ENCODE results near the gene TESMIN. TPM values are rescaled to one million over a fixed set of nuclear protein-coding genes. Genes with fewer than 3 reads are reported as not detected.

Gene TESMIN
- total RNA-seq, 1 donor from 2014 or later, result 0.56 TPM

GRCh38 chr11:68682531-68682961 is 68.8 kb downstream of the TESMIN start:
- TF ChIP-seq CTCF (IDR thresholded peaks at IDR 0.05), result no peak
- Mint-ChIP-seq H3K27ac (ENCODE audit: unreplicated experiment) (no peak overlapping the region), H3K4me3 (ENCODE audit: unreplicated experiment) (no peak overlapping the region), H3K9me3 (ENCODE audit: unreplicated experiment) (no peaks in the 10 kb centered on the region), H3K36me3 (ENCODE audit: unreplicated experiment) (no peaks in the 10 kb centered on the region), H3K27me3 (ENCODE audit: unreplicated experiment) (peaks cover 26% of the 10 kb centered on the region), H3K4me1 (ENCODE audit: unreplicated experiment) (peaks cover 15% of the 10 kb centered on the region)
- DNase-seq (ENCODE audit: extremely low spot score, unreplicated experiment), result no peak

GRCh38 chr11:68680541-68681231 is 70.6 kb downstream of the TESMIN start:
- Mint-ChIP-seq H3K36me3 (ENCODE audit: unreplicated experiment) (no peaks in the 10 kb centered on the region), H3K4me1 (ENCODE audit: unreplicated experiment) (peaks cover 18% of the 10 kb centered on the region), H3K27me3 (ENCODE audit: unreplicated experiment) (peaks cover 12% of the 10 kb centered on the region), H3K9me3 (ENCODE audit: unreplicated experiment) (no peaks in the 10 kb centered on the region), H3K27ac (ENCODE audit: unreplicated experiment) (no peak overlapping the region), H3K4me3 (ENCODE audit: unreplicated experiment) (no peak overlapping the region)
- no peak for TF ChIP-seq CTCF (IDR thresholded peaks at IDR 0.05)
- DNase-seq (ENCODE audit: extremely low spot score, unreplicated experiment), result no peak

- no peaks in the 10 kb centered on the region for H3K36me3 Mint-ChIP-seq (ENCODE audit: unreplicated experiment)
- H3K4me3 Mint-ChIP-seq (ENCODE audit: unreplicated experiment), result no peak overlapping the region
- peaks cover 19% of the 10 kb centered on the region for H3K4me1 Mint-ChIP-seq (ENCODE audit: unreplicated experiment)
- H3K27me3 Mint-ChIP-seq (ENCODE audit: unreplicated experiment), result peaks cover 6% of the 10 kb centered on the region
- no peaks in the 10 kb centered on the region for H3K9me3 Mint-ChIP-seq (ENCODE audit: unreplicated experiment)
- no peak for TF ChIP-seq CTCF (IDR thresholded peaks at IDR 0.05)
- no peak overlapping the region for H3K27ac Mint-ChIP-seq (ENCODE audit: unreplicated experiment)
- no peak for DNase-seq (ENCODE audit: extremely low spot score, unreplicated experiment)
These were observed 73.3 kb downstream of the TESMIN start for GRCh38 chr11:68678031-68678441.

GRCh38 chr11:68677432-68677831 is 73.9 kb downstream of the TESMIN start:
- no peak for DNase-seq (ENCODE audit: extremely low spot score, unreplicated experiment)
- H3K36me3 Mint-ChIP-seq (ENCODE audit: unreplicated experiment), result no peaks in the 10 kb centered on the region
- peaks cover 16% of the 10 kb centered on the region for H3K4me1 Mint-ChIP-seq (ENCODE audit: unreplicated experiment)
- no peak overlapping the region for H3K4me3 Mint-ChIP-seq (ENCODE audit: unreplicated experiment)
- H3K27me3 Mint-ChIP-seq (ENCODE audit: unreplicated experiment), result peaks cover 4% of the 10 kb centered on the region
- no peak for TF ChIP-seq CTCF (IDR thresholded peaks at IDR 0.05)
- H3K9me3 Mint-ChIP-seq (ENCODE audit: unreplicated experiment), result no peaks in the 10 kb centered on the region
- no peak overlapping the region for H3K27ac Mint-ChIP-seq (ENCODE audit: unreplicated experiment)

- Mint-ChIP-seq H3K27ac (ENCODE audit: unreplicated experiment) (no peak overlapping the region), H3K4me3 (ENCODE audit: unreplicated experiment) (no peak overlapping the region), H3K27me3 (ENCODE audit: unreplicated experiment) (peaks cover 20% of the 10 kb centered on the region), H3K4me1 (ENCODE audit: unreplicated experiment) (peaks cover 16% of the 10 kb centered on the region), H3K36me3 (ENCODE audit: unreplicated experiment) (no peaks in the 10 kb centered on the region), H3K9me3 (ENCODE audit: unreplicated experiment) (no peaks in the 10 kb centered on the region)
- TF ChIP-seq CTCF (IDR thresholded peaks at IDR 0.05), result no peak
- DNase-seq (ENCODE audit: extremely low spot score, unreplicated experiment), result no peak
These were observed 76.9 kb downstream of the TESMIN start for GRCh38 chr11:68674461-68674860.
